ENCODE data around the gene SPIB. TPM values are rescaled to one million over a fixed set of nuclear protein-coding genes. Genes with fewer than 3 reads are reported as not detected.

The SPIB gene
- total and polyA plus RNA-seq, 12 donors, result 0.10 to 0.42 (median 0.20) TPM; not detected in 9

GRCh38 chr19:50432221-50433028, 13.7 kb downstream of the SPIB start, which contains the start of gene MYBPC2:
Gene MYBPC2 (plus strand): TSS chr19:50432892. CDS start chr19:50432954, 62 bp downstream.
- 2% methylated on average over 37 to 40 of the region's 40 CpGs for WGBS, 2 donors
- Histone ChIP-seq H3K4me3 (peak within 1 kb of the TSS; percentile 48 to 74 (median 68)), H3K27ac (peak within 1 kb of the TSS in 8 of 10 donors; percentile 3 to 92 (median 66)), H3K4me1 (peaks cover 0 to 31% (median 20%) of the 10 kb centered on the region in 9 donors), H3K27me3 (peaks cover 0 to 46% (median 13%) of the 10 kb centered on the region in 7 donors), H3K36me3 (no peaks in the 10 kb centered on the region), H3K9me3 (no peaks in the 10 kb centered on the region)
- DNase-seq (no peak), ATAC-seq (peak in 2 of 8 donors; percentile 4 to 5)
- intact Hi-C loops (cut with DNase I), result no loop called here
- TF ChIP-seq CTCF (IDR thresholded peaks at IDR 0.05), result no peak

GRCh38 chr19:50433201-50434180, 14.8 kb downstream of the SPIB start:
- no peak overlapping the region for H3K27ac ChIP-seq
- no peak overlapping the region for H3K4me3 ChIP-seq
- ATAC-seq (no peak), DNase-seq (no peak)
- TF ChIP-seq CTCF (IDR thresholded peaks at IDR 0.05), result no peak
- 65 to 68% methylated on average over 19 of the region's 19 CpGs for WGBS, 2 donors
- no peaks in the 10 kb centered on the region for H3K9me3 ChIP-seq
- intact Hi-C loops (cut with DNase I), result no loop called here
- H3K36me3 ChIP-seq, result no peaks in the 10 kb centered on the region
- H3K4me1 ChIP-seq, result peaks cover 0 to 23% (median 15%) of the 10 kb centered on the region in 9 donors
- peaks cover 0 to 46% (median 11%) of the 10 kb centered on the region in 7 donors for H3K27me3 ChIP-seq

GRCh38 chr19:50434525-50434924, 15.8 kb downstream of the SPIB start:
- DNase-seq (no peak), ATAC-seq (no peak)
- H3K4me1 ChIP-seq, result peaks cover 0 to 23% (median 15%) of the 10 kb centered on the region in 9 donors
- WGBS, 2 donors, result 31 to 38% methylated on average over 12 of the region's 12 CpGs
- intact Hi-C loops (cut with DNase I), result no loop called here
- H3K4me3 ChIP-seq, result no peak overlapping the region
- H3K27me3 ChIP-seq, result peaks cover 0 to 42% (median 11%) of the 10 kb centered on the region in 7 donors
- no peaks in the 10 kb centered on the region for H3K9me3 ChIP-seq
- no peak overlapping the region for H3K27ac ChIP-seq
- TF ChIP-seq CTCF (IDR thresholded peaks at IDR 0.05), result no peak
- H3K36me3 ChIP-seq, result no peaks in the 10 kb centered on the region

GRCh38 chr19:50435221-50435620, 16.5 kb downstream of the SPIB start:
- no peaks in the 10 kb centered on the region for H3K36me3 ChIP-seq
- 81 to 83% methylated on average over 17 of the region's 17 CpGs for WGBS, 2 donors
- ATAC-seq, result no peak
- peaks cover 0 to 23% (median 15%) of the 10 kb centered on the region in 9 donors for H3K4me1 ChIP-seq
- H3K4me3 ChIP-seq, result no peak overlapping the region
- TF ChIP-seq CTCF (IDR thresholded peaks at IDR 0.05), result no peak
- H3K9me3 ChIP-seq, result no peaks in the 10 kb centered on the region
- intact Hi-C loops (cut with DNase I), result no loop called here
- no peak overlapping the region for H3K27ac ChIP-seq
- DNase-seq, result no peak
- peaks cover 0 to 40% (median 11%) of the 10 kb centered on the region in 7 donors for H3K27me3 ChIP-seq
